GM13977 (cell line): Measurements from ENCODE around the gene CCT8L2.
"Not testable (repeated sequence)": the region's sequence is repeated elsewhere in the genome, so short reads cannot be mapped to it uniquely, and the experiment has no call there.

Source experiments
- DNase-seq: peaks from one replicate; pipeline ENCODE4 v3.0.0; 2012; ENCODE audit warnings: low spot score
- CTCF ChIP-seq: IDR thresholded peaks from 2 replicates; pipeline ENCODE4 v1.5.1; 2012; ENCODE audit warnings: mild to moderate bottlenecking, control low read depth; ENCODE audit not compliant: insufficient read depth; ENCODE audit errors: extremely low read depth, missing control alignments
- in situ Hi-C: fragments of 300-500 bp; cut with MboI; formaldehyde crosslinking; loops from one replicate; pipeline ENCODE4 v1.12.0; 2022; ENCODE audit warnings: low sequenced_read_pairs, low pct_unique_long_range_greater_than_20kb, mixed read lengths, inconsistent platforms; ENCODE audit not compliant: unreplicated experiment

Gene CCT8L2

GRCh38 chr22:16563555-16564520, 28.8 kb downstream of the CCT8L2 start:
- in situ Hi-C loops = no loop called here
- no peak for DNase-seq
- TF ChIP-seq CTCF = no peak

- in situ Hi-C loops = no loop called here
- TF ChIP-seq CTCF = no peak
- DNase-seq = no peak
Observed at GRCh38 chr22:16562711-16563554, 29.7 kb downstream of the CCT8L2 start.

GRCh38 chr22:16561093-16561658, 31.4 kb downstream of the CCT8L2 start:
- in situ Hi-C loops, DNase-seq: not testable (repeated sequence)

GRCh38 chr22:16560651-16561050, 32.0 kb downstream of the CCT8L2 start:
- in situ Hi-C loops = not testable (repeated sequence)

GRCh38 chr22:16559996-16560395, 32.6 kb downstream of the CCT8L2 start:
- in situ Hi-C loops, DNase-seq: not testable (repeated sequence)

More at GRCh38 chr22:16560651-16561050, 32.0 kb downstream of the CCT8L2 start:
- DNase-seq = not testable (repeated sequence)

- DNase-seq = no peak
- TF ChIP-seq CTCF = no peak
- in situ Hi-C loops = no loop called here
Observed at GRCh38 chr22:16559056-16559955, 33.3 kb downstream of the CCT8L2 start.

GRCh38 chr22:16558376-16558945, 34.1 kb downstream of the CCT8L2 start:
- in situ Hi-C loops, DNase-seq: not testable (repeated sequence)

GRCh38 chr22:16557511-16557910, 35.1 kb downstream of the CCT8L2 start:
- in situ Hi-C loops, DNase-seq: not testable (repeated sequence)

- DNase-seq, in situ Hi-C loops: not testable (repeated sequence)
Observed at GRCh38 chr22:16555077-16555994, 37.3 kb downstream of the CCT8L2 start.

- in situ Hi-C loops = not testable (repeated sequence)
Observed at GRCh38 chr22:16543310-16543709, 49.3 kb downstream of the CCT8L2 start.

More at GRCh38 chr22:16543310-16543709, 49.3 kb downstream of the CCT8L2 start:
- DNase-seq = not testable (repeated sequence)
